Measurements from ENCODE around the gene IL1RAP. TPM values are rescaled to one million over a fixed set of nuclear protein-coding genes. Genes with fewer than 3 reads are reported as not detected.
"Not testable (repeated sequence)": the region's sequence is repeated elsewhere in the genome, so short reads cannot be mapped to it uniquely, and the experiment has no call there.

The IL1RAP gene
- total RNA-seq, 1 experiment from 2014 or later: 39.8 TPM

DNA sequence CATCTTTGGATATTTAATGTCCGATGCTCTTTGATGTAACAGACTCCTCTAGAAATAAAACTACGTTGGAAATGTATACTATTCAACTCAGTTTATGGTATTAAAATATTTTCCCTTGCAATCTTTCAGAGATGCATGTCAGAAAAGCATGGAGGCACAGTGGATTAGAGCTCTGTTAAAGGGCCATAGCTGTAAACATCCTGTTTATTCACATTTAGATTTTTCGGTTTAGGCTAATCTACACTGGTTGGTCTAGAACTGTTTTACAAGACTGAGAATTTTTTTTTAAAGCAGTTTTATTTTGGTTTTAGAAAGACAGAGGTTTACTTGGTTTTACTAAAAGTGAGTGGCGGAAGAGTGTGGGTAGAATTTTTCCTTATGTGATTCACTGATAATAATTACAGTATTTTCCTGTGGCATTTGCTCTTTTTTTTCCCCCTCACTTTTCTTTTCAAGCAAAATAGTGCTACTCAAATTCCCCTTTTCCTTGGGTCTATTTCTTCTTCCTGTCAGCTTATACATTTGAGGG, 132.1 kb downstream of the IL1RAP start:
- no peak for DNase-seq (ENCODE audit: extremely low read depth, low read depth)

DNA sequence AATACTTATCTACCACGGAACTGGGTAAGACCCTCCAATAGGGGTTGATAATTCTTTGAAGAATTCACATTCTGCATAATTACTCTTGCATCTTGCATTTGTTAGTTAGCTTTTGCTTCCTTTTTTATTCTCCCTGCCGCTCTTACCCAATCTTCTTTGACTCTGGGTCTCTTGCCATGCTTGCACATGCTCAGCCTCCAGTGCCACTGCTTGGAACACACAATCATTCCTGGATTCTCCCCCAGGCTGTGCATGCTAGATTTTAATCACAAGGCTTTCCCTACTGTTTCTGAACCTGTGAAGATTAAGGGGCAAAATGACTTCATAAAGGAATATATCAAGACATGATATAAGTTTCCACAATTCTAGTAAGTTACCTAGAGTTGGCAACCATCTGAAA, 133.1 kb downstream of the IL1RAP start:
- DNase-seq (ENCODE audit: extremely low read depth, low read depth): no peak

DNA sequence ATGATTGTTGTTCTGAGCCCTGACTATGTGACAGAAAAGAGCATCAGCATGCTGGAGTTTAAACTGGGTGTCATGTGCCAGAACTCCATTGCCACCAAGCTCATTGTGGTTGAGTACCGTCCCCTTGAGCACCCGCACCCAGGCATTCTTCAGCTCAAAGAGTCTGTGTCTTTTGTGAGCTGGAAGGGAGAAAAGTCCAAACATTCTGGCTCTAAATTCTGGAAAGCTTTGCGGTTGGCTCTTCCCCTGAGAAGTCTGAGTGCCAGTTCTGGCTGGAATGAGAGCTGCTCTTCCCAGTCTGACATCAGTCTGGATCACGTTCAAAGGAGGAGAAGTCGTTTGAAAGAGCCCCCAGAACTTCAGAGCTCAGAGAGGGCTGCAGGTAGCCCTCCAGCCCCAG, 142.0 kb downstream of the IL1RAP start:
- no peak for DNase-seq (ENCODE audit: extremely low read depth, low read depth)

DNA sequence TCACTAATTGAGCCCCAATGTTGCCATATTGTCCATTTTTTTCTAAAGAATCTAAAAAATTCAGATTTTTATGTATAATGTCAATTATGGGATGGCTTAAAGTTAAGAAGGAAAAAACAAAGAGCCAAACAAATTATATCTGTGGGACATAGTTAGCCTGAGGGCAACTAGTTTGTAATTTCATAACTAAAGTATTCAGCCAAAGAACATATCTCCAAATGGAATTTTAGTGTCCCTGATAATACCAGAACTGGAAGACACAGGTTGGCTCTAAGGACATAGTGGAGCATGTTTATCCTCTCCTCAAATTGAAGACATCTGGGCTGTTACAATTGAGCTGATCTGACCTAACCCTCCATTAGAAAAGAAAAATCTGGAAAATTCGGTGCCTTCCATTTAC, 144.2 kb downstream of the IL1RAP start:
- no peak for DNase-seq (ENCODE audit: extremely low read depth, low read depth)

DNA sequence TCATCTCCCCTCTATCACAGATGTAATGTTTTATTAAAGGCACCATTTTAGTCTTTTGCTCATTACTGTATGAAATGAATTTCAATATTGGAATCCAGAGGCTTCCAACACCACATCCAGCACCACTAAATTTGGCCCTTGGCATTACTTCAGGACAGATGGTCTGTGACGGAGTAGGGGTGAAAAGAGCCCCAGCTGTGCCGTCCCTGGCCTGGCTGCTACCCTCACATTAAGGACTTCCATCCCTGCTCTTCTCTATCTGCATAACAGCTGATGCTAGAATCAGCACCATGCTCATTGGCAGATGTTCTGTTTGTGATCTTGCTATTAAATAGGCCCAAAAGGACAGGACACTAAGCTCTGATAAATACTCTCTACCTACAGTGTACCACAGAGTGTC, 152.9 kb downstream of the IL1RAP start:
- DNase-seq (ENCODE audit: extremely low read depth, low read depth): no peak

DNA sequence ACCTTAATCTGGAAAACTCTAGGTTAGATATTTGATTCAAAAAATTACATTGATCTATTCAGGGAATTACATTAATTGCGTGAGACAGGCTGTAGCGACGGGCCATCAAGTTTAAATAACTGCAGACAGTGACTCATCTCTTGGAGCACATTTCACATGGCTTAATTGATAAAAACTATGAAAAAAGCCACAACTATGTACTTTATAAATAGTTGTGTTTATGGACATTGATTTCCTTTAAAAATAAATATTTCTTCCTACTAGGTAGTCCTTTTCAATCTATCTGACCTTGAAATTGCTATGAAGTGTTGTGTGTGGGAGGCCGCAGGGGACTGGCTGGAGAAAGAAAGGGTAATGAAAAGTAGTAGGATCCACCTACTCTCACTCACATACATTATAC, 157.8 kb downstream of the IL1RAP start:
- no peak for DNase-seq (ENCODE audit: extremely low read depth, low read depth)

DNA sequence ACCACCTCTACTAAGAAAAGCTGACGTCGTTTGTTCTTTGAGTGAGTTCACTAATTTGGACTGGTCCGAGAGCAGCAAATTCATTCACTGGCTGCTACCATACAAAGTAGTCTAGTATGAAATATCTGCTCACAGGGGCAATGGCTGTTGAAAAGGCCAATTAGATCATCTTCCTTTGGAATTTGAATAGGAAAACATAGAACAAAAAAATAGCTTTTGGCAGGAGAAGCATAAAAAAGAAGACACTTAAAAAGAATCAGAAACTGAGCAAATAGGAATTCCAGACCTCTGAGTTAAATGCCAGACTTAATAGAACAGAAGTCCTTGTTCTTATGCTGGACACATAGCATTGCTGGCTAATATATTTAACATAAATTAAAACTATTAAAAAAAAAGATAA, 159.3 kb downstream of the IL1RAP start:
- DNase-seq (ENCODE audit: extremely low read depth, low read depth): no peak

DNA sequence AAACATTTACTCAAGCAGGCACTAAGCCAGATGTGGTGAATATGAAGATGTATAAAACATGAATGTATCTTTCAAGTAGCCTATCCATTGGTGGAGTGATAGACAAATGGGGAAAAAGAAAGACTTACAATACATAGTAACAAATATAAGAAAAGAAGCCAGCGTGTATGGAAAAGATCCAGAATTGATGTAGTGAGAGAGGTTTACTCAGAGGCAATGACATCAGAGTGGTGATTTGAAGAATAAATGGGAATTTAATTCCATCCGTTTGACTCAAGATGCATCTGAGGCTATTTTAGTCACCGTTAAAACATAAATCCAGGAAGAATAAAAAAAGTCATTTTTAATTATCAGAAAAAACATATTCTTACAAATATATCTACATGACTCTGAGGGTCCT, 162.6 kb downstream of the IL1RAP start:
- DNase-seq (ENCODE audit: extremely low read depth, low read depth): no peak

DNA sequence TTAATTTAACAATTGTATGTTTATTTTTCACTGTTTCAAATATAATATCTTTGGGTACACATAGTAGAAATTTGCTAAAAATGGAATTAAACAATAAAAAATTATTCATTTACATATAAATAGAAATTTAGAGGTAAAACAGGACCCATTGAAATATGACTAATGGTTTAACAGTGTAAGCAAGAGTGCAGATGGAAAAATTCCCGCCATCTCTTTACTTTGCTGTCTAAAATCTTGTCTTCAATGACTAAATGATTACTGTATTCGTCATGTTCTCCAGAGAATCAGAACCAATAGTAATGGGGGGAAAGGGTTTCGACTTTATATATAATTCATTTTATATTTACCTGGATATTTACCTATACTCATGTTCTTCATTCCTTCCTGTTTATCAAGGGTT, 163.1 kb downstream of the IL1RAP start:
- no peak for DNase-seq (ENCODE audit: extremely low read depth, low read depth)

DNA sequence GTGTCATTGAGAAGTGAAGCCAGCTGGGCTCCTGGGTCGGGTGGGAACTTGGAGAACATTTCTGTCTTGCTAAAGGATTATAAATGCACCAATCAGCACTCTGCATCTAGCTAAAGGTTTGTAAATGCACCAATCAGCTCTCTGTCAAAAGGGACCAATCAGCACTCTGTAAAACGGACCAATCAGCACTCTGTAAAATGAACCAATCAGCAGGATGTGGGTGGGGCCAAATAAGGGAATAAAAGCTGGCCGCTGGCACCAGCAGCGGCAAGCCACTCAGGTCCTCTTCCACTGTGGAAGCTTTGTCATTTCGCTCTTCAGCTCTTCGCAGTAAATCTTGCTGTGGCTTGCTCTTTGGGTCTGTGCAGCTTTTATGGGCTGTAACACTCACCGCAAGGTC, 164.0 kb downstream of the IL1RAP start:
- DNase-seq (ENCODE audit: extremely low read depth, low read depth): not testable (repeated sequence)

DNA sequence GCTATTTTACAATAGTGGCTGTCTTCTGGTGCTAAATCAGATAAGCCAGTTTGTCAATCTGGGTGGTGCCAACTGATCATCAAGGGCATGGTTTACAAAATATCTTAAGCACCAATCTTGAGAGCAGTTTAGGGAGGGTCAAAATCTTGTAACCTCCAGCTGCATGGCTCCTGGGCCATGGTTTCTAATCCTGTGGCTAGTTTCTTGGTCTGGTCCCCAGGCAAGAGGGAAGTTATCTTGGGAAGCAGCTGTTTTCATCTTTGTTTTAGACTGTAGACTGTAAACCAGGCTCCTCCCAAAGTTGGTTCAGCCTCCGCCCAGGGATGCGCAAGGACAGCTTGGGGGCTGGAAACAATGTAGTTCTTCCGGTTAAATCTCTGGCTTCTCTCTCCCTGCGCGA, 166.8 kb downstream of the IL1RAP start:
- DNase-seq (ENCODE audit: extremely low read depth, low read depth): no peak

DNA sequence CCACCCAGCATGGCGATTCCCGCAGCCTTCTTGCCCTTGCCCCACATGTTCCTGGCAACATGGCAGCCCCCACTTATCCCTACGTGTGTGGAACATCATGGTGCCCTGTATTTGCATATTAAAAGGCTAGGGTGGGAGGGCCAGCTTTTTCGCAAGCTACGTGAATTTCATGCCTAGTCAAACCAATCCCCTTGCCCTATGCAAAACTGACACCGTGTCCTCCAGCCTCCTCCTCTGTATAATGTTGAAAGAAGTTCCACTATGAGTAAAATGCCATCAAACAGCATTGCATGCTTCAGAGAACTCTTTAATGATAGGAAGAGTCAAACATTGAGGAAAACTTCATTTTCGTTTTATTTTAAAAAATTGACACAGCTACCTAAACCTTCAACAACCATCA, 170.9 kb downstream of the IL1RAP start:
- DNase-seq (ENCODE audit: extremely low read depth, low read depth): no peak

DNA sequence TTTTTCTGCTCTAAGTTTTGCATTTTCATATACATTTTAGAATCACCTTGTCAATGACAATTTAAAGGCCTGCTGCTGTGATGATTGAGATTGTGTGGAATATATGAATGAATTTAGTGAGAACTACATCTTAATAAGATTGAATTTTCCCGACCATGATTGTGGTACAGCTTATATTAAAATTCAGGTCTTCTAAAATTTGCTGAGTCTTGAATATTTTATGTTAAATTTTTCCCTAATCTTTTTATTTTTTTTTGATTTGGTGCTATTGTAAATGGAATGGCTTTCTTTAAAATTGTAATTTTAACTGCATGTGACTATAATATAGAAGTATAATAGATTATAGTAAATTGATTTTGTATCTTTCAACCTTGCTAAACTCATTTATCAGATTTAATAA, 172.1 kb downstream of the IL1RAP start:
- DNase-seq (ENCODE audit: extremely low read depth, low read depth): no peak

DNA sequence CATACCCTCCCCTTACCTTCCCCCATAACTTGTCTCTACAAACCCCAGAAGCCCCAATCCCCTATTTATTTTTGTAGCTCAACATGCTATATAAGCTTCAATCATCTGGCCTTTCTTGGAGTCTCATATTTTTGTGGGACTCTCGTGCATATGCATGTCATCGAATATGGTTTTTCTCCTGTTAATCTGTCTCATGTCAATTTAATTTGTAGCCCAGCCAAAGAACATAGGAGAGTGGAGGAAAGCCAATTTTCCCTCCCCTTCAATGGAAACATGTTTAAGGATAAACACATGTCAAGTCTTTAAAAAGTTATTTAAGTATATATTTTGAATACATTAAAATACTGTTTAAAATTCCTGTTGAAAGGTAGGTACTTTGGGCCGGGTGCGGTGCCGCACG, 176.4 kb downstream of the IL1RAP start:
- no peak for DNase-seq (ENCODE audit: extremely low read depth, low read depth)

DNA sequence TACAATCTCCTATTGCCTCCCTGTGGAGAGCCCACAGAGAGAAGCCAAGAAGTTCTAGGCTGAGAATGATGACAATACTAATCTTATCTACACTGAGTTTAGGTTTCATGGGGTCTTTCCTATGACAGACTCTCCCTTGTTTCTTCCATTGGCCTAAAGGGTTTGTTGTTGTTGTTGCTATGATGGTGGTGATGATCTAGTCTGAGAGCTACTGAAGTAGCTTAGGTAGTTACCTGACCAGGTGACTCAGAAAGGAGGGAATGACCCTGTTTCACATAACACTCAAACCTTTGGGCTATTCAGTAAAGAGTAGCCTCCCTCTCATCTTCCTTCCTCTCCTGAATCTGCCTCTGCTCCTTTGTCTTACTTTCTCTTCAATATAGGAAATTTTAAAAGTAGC, 178.4 kb downstream of the IL1RAP start:
- no peak for DNase-seq (ENCODE audit: extremely low read depth, low read depth)

DNA sequence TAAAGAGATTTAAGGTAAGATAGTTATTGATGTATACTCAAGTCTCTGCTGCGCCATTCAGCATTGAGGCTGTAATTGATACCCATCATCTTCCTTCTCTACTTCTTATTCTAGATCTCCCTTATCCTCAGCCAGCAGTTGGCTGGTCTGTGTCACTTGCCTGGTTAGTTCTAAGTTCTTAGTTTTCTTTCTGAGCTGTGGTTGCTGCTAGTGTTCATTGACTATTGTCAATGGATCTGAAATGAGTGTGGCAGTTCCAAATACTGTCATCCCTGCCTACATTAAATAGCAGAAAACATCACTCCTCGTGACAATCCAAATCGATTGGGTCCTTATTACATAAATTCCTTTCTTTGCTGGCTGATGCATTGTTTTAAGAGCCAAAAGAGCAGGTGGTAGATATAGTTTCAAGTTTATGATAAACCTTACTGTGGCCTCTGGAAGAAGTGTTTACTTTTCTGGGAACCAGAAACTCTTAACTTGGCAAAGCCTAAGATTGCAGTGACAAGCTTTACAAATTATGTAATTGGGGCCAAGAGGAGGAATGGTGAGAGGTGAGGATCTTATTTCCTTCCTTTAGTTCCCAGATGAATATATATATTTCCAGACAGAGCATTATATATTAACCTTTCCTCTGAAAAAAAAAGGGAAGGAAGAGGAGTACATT, 180.6 kb downstream of the IL1RAP start:
- no peak for DNase-seq (ENCODE audit: extremely low read depth, low read depth)

DNA sequence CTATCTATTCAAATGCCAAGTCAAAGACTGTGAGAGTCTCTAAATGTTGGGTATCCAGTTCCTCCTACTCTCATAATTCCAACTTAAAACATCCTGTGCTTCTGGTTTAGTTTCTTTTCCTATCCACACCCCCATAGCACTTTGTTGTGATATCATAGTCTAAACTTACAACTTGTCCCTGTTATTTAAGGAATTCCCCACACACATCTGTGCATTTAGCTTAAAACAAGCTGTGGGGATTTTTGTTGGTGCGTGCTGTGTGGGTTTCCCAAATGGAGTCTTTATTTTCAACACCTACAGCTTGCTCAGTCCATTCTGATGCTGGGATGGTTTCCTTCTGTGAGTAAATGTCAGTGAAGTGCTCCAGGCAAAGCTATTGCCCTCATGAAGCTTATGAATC, 181.3 kb downstream of the IL1RAP start:
- no peak for DNase-seq (ENCODE audit: extremely low read depth, low read depth)

DNA sequence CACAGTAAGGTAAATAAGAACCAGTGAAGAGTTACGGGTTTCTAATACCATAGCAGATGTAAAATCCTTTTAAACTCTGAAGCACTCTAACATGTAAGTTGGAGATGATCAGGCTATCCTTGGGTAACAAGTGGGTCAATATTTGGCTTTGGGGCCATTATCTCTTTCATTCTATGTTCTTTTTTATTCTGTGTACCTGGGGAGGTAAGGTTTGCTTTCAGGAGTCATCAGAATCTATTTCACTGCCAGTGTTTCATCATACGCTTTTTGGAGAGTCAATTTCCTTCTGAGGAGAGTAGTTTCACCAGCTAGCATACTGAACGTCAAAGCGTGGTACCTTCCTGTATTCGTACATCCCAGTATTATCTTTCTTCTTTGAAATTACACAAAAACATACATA, 182.1 kb downstream of the IL1RAP start:
- DNase-seq (ENCODE audit: extremely low read depth, low read depth): no peak

DNA sequence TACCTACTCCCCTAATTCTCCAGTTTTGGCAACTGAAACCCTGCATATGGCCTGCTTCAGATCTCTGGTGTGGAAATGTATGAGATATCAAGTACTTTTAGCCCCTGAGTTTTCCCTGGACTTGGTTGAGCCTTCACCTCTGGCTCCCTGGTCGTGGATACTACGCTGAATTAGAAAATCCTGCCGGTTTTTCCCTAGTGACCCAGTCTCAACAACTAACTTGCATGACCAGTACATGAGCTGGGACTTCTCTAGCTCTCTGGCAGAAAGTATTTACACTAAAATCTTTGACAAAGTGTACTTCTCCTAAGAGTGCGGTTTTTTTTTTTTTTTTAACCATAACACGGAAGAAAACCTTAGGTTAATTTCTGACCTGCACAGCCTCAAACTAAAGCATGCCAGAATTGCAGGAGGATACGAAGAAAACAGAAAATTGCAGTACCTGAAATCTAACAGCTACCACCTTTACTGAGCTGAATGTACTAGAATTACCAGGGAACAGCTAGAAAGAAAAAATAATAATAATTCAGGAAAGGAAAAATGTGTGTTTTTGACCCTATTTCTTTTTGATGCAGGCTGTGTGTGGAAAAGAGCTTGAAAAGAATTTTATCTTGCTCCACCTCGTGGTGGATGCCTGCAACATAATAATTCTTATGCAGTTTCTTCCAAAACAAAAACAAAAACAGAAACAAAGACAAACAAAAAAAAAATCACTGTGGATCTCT, 183.1 kb downstream of the IL1RAP start:
- peak; percentile 32 for DNase-seq (ENCODE audit: extremely low read depth, low read depth)

DNA sequence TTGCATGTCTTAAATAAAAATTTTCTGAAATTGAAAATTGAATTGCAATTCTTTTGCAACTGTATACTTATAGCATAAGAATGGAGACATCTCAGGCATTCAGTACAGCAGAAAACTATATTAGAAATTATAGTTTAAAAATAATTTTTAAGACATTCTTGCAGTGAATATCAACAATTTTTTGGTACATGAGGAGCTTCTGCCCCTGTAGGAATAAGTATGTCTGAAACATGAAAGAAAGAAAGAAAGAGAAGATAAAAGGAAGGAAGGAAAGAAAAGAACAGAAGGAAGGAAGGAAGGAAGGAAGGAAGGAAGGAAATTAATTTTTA, 183.6 kb downstream of the IL1RAP start:
- no peak for DNase-seq (ENCODE audit: extremely low read depth, low read depth)

DNA sequence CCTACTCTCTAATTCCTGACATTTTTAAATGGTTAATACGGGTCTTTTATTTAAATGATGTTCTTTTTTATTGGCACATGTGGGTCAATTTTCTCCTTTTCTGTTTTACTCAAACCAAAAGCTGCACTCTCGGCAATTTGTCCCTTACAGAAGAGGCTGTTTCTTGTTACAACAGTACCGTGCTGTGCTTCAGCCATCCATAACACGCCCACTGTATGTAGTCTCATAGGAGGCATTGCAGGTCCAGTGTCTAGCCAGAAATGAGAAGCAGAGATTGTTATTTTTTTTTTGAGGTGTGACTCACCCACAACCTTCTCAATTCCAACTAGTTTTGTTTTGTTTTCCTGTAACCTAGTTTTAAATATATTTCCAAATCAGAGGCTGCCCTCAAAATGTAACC, 184.0 kb downstream of the IL1RAP start:
- DNase-seq (ENCODE audit: extremely low read depth, low read depth): no peak

DNA sequence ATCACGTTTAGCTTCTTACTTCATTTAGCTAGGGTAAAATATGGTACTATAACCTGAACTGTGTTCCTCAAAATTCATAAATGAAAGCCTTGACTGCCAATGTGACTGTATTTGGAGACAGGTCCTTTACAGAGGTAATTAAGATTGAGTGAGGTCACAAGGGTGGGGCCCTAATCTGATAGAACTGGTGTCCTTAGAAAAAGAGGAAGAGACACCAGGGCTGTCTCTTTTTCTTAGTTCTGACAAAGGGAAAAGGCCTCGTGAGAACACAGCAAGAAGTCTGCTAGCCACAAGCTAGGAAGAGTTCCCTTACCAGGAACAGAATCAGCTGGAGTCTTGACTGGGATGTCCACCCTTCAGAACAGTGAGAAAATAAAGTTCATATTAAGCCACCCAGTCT, 185.9 kb downstream of the IL1RAP start:
- DNase-seq (ENCODE audit: extremely low read depth, low read depth): no peak
